WTC11 (cell line): Measurements from ENCODE around the gene TMEM185B. TPM values are rescaled to one million over a fixed set of nuclear protein-coding genes. Genes with fewer than 3 reads are reported as not detected.

Source experiments
- ATAC-seq: fragments of 200-7000 bp; cut with Tn5 transposase; 2 replicates; pipeline ENCODE4 v1.10.0; 2021; ENCODE audit warnings: mild to moderate bottlenecking, moderate library complexity
- CTCF ChIA-PET: fragments of 300-600 bp; sonication (Branson Sonifier 250); formaldehyde crosslinking; loops from one replicate; lab custom pipeline; 2021; ENCODE audit warnings: antibody characterized with exemption; lab: Charles Lee
- POLR2A ChIA-PET: fragments of 350-600 bp; sonication (Branson Sonifier 250); formaldehyde crosslinking; loops from one replicate; lab custom pipeline; 2021; ENCODE audit warnings: antibody characterized with exemption; lab: Charles Lee
- DNase-seq: peaks from one replicate; pipeline ENCODE4 v3.0.0; 2021; ENCODE audit warnings: low spot score
- H3K27ac Mint-ChIP-seq: 2 replicates; pipeline ENCODE4 v1.8.0; 2021; ENCODE audit warnings: mixed read lengths
- H3K27me3 Mint-ChIP-seq: 2 replicates; pipeline ENCODE4 v1.8.0; 2021; ENCODE audit warnings: low read depth, mild to moderate bottlenecking, moderate library complexity, mixed read lengths
- H3K36me3 Mint-ChIP-seq: 2 replicates; pipeline ENCODE4 v1.8.0; 2021; ENCODE audit warnings: mixed read lengths
- H3K4me1 Mint-ChIP-seq: 2 replicates; pipeline ENCODE4 v1.8.0; 2022; ENCODE audit warnings: mixed read lengths
- H3K4me3 Mint-ChIP-seq: 2 replicates; pipeline ENCODE4 v1.8.0; 2021; ENCODE audit warnings: mild to moderate bottlenecking, moderate library complexity, mixed read lengths
- H3K9me3 Mint-ChIP-seq: 2 replicates; pipeline ENCODE4 v1.8.0; 2021; ENCODE audit warnings: mixed read lengths
- ATF1 ChIP-seq: sonication (generic); formaldehyde crosslinking; IDR thresholded peaks from 2 replicates; pipeline ENCODE4 v1.8.1; 2023; ENCODE audit warnings: mild to moderate bottlenecking, moderate library complexity, missing genetic modification reagents
- E2F4 ChIP-seq: sonication (generic); formaldehyde crosslinking; IDR thresholded peaks from 2 replicates; pipeline ENCODE4 v1.8.1; 2022; ENCODE audit warnings: low read depth, mild to moderate bottlenecking, moderate library complexity, missing genetic modification reagents, borderline replicate concordance
- ELF4 ChIP-seq: sonication (generic); formaldehyde crosslinking; IDR thresholded peaks from 2 replicates; pipeline ENCODE4 v1.8.1; 2022; ENCODE audit warnings: low read depth, mild to moderate bottlenecking, moderate library complexity, missing genetic modification reagents
- FOXJ3 ChIP-seq: sonication (generic); formaldehyde crosslinking; IDR thresholded peaks from 2 replicates; pipeline ENCODE4 v1.9.0; 2021; ENCODE audit warnings: missing genetic modification reagents, mild to moderate bottlenecking, borderline replicate concordance
- FOXP1 ChIP-seq: sonication (generic); formaldehyde crosslinking; IDR thresholded peaks from 2 replicates; pipeline ENCODE4 v1.8.0; 2022; ENCODE audit warnings: missing genetic modification reagents, mild to moderate bottlenecking, moderate library complexity, borderline replicate concordance
- HMGA2 ChIP-seq: fragments of 250-450 bp; sonication (Bioruptor Pico); IDR thresholded peaks from 2 replicates; pipeline ENCODE4 v1.4.0; 2021; ENCODE audit warnings: mild to moderate bottlenecking, moderate library complexity
- HMGXB4 ChIP-seq: sonication (generic); formaldehyde crosslinking; IDR thresholded peaks from 2 replicates; pipeline ENCODE4 v1.8.1; 2023; ENCODE audit warnings: mild to moderate bottlenecking, moderate library complexity, missing genetic modification reagents
- IRF2 ChIP-seq: sonication (generic); formaldehyde crosslinking; IDR thresholded peaks from 2 replicates; pipeline ENCODE4 v1.8.0; 2022; ENCODE audit warnings: low read depth, missing genetic modification reagents, borderline replicate concordance
- MAX ChIP-seq: sonication (generic); formaldehyde crosslinking; IDR thresholded peaks from 2 replicates; pipeline ENCODE4 v1.8.0; 2022; ENCODE audit warnings: mild to moderate bottlenecking, missing genetic modification reagents
- TCF7 ChIP-seq: sonication (generic); formaldehyde crosslinking; IDR thresholded peaks from 2 replicates; pipeline ENCODE4 v1.8.0; 2022; ENCODE audit warnings: mild to moderate bottlenecking, low read depth, missing genetic modification reagents, moderate library complexity
- TEAD4 ChIP-seq: sonication (generic); formaldehyde crosslinking; IDR thresholded peaks from 2 replicates; pipeline ENCODE4 v1.8.0; 2022; ENCODE audit warnings: mild to moderate bottlenecking, missing genetic modification reagents
- TP53 ChIP-seq: sonication (generic); formaldehyde crosslinking; IDR thresholded peaks from 2 replicates; pipeline ENCODE4 v1.8.1; 2023; ENCODE audit warnings: mild to moderate bottlenecking, missing genetic modification reagents
- ZBTB21 ChIP-seq: sonication (generic); formaldehyde crosslinking; IDR thresholded peaks from 2 replicates; pipeline ENCODE4 v1.8.1; 2023; ENCODE audit warnings: mild to moderate bottlenecking, missing genetic modification reagents, borderline replicate concordance
- ZNF396 ChIP-seq: fragments of 250-450 bp; sonication (Bioruptor Pico); IDR thresholded peaks from 2 replicates; pipeline ENCODE4 v1.8.0; 2021; ENCODE audit warnings: mild to moderate bottlenecking, moderate library complexity, borderline replicate concordance
- ZNF532 ChIP-seq: fragments of 250-450 bp; sonication (Bioruptor Pico); IDR thresholded peaks from 2 replicates; pipeline ENCODE4 v1.9.0; 2021; ENCODE audit warnings: mild to moderate bottlenecking, borderline replicate concordance
- total RNA-seq: library from RNA; stranded (reverse); gene quantifications from 3 replicates; pipeline ENCODE4 v1.2.3, GENCODE V29; 2021
- TF ChIP-seq, protein P1 (sequence below): fragments of 250-450 bp; sonication (Bioruptor Pico); IDR thresholded peaks from 2 replicates; pipeline ENCODE4 v1.9.0; 2021; ENCODE audit warnings: mild to moderate bottlenecking
- TF ChIP-seq, protein P2 (sequence below): fragments of 250-450 bp; sonication (Bioruptor Pico); IDR thresholded peaks from 2 replicates; pipeline ENCODE4 v1.8.0; 2021; ENCODE audit warnings: mild to moderate bottlenecking
- TF ChIP-seq, protein P3 (sequence below): sonication (generic); formaldehyde crosslinking; IDR thresholded peaks from 2 replicates; pipeline ENCODE4 v1.8.0; 2022; ENCODE audit warnings: missing genetic modification reagents

TMEM185B gene
- total RNA-seq, 1 experiment from 2014 or later, result 9.9 TPM

- DNase-seq (no peak), ATAC-seq (no peak)
- Mint-ChIP-seq H3K27ac (no peak overlapping the region), H3K4me1 (peaks cover 48% of the 10 kb centered on the region), H3K36me3 (no peaks in the 10 kb centered on the region), H3K9me3 (no peaks in the 10 kb centered on the region), H3K27me3 (peaks cover 67% of the 10 kb centered on the region), H3K4me3 (no peak overlapping the region)
- CTCF ChIA-PET, result interaction anchor here (3.4 kb wide), 1 partner anchor 62 kb away, joined by 34 read pairs; no protein-coding TSS in a partner anchor
- POLR2A ChIA-PET, result no interaction called here
- no peak for TF ChIP-seq TCF7 (CRISPR knock-in tag)
- no peak for TF ChIP-seq TP53 (CRISPR knock-in tag)
- no peak for TF ChIP-seq ZNF396 (CRISPR knock-in tag)
- TF ChIP-seq ELF4 (CRISPR knock-in tag), result no peak
- TF ChIP-seq, protein P1, sequence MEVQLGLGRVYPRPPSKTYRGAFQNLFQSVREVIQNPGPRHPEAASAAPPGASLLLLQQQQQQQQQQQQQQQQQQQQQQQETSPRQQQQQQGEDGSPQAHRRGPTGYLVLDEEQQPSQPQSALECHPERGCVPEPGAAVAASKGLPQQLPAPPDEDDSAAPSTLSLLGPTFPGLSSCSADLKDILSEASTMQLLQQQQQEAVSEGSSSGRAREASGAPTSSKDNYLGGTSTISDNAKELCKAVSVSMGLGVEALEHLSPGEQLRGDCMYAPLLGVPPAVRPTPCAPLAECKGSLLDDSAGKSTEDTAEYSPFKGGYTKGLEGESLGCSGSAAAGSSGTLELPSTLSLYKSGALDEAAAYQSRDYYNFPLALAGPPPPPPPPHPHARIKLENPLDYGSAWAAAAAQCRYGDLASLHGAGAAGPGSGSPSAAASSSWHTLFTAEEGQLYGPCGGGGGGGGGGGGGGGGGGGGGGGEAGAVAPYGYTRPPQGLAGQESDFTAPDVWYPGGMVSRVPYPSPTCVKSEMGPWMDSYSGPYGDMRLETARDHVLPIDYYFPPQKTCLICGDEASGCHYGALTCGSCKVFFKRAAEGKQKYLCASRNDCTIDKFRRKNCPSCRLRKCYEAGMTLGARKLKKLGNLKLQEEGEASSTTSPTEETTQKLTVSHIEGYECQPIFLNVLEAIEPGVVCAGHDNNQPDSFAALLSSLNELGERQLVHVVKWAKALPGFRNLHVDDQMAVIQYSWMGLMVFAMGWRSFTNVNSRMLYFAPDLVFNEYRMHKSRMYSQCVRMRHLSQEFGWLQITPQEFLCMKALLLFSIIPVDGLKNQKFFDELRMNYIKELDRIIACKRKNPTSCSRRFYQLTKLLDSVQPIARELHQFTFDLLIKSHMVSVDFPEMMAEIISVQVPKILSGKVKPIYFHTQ (CRISPR knock-in tag), result no peak
Measured at GRCh38 chr2:120251078-120251477, 27.9 kb upstream of the TMEM185B start.

DNA sequence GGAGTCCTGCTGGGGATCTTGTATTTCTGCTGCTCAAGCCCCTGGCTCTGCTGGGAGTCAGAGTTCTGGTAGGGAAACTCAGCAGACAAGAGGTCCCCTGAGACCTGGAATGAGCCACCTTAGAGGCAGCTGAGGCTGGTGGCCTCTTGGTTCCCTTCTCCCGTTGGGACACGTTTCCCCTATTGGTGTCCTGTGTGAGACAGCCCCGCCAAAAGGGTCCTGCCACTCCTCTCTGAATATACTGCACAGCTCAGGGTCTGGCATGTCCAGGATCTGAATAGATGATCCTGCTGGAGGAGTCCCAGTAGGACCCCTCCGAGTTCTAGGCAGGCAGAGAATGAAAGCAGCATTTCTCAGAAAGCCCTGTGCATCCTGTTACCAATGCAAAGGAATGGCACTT, 27.4 kb upstream of the TMEM185B start:
- no peak for ATAC-seq
- H3K4me1 Mint-ChIP-seq, result peaks cover 49% of the 10 kb centered on the region
- POLR2A ChIA-PET, result no interaction called here
- no peak overlapping the region for H3K4me3 Mint-ChIP-seq
- H3K9me3 Mint-ChIP-seq, result no peaks in the 10 kb centered on the region
- H3K27me3 Mint-ChIP-seq, result peaks cover 67% of the 10 kb centered on the region
- CTCF ChIA-PET, result no interaction called here
- no peak overlapping the region for H3K27ac Mint-ChIP-seq
- no peak for DNase-seq
- no peaks in the 10 kb centered on the region for H3K36me3 Mint-ChIP-seq
- TF ChIP-seq, protein P2, sequence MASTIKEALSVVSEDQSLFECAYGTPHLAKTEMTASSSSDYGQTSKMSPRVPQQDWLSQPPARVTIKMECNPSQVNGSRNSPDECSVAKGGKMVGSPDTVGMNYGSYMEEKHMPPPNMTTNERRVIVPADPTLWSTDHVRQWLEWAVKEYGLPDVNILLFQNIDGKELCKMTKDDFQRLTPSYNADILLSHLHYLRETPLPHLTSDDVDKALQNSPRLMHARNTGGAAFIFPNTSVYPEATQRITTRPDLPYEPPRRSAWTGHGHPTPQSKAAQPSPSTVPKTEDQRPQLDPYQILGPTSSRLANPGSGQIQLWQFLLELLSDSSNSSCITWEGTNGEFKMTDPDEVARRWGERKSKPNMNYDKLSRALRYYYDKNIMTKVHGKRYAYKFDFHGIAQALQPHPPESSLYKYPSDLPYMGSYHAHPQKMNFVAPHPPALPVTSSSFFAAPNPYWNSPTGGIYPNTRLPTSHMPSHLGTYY (CRISPR knock-in tag), result no peak
- TF ChIP-seq ZNF532 (CRISPR knock-in tag), result no peak
- TF ChIP-seq ZBTB21, result no peak
- TF ChIP-seq IRF2 (CRISPR knock-in tag), result no peak
- TF ChIP-seq FOXJ3 (CRISPR knock-in tag), result no peak
- no peak for TF ChIP-seq E2F4 (CRISPR knock-in tag)
- TF ChIP-seq ELF4 (CRISPR knock-in tag), result no peak
- no peak for TF ChIP-seq TEAD4
- TF ChIP-seq FOXP1 (CRISPR knock-in tag), result no peak
- TF ChIP-seq, protein P3, sequence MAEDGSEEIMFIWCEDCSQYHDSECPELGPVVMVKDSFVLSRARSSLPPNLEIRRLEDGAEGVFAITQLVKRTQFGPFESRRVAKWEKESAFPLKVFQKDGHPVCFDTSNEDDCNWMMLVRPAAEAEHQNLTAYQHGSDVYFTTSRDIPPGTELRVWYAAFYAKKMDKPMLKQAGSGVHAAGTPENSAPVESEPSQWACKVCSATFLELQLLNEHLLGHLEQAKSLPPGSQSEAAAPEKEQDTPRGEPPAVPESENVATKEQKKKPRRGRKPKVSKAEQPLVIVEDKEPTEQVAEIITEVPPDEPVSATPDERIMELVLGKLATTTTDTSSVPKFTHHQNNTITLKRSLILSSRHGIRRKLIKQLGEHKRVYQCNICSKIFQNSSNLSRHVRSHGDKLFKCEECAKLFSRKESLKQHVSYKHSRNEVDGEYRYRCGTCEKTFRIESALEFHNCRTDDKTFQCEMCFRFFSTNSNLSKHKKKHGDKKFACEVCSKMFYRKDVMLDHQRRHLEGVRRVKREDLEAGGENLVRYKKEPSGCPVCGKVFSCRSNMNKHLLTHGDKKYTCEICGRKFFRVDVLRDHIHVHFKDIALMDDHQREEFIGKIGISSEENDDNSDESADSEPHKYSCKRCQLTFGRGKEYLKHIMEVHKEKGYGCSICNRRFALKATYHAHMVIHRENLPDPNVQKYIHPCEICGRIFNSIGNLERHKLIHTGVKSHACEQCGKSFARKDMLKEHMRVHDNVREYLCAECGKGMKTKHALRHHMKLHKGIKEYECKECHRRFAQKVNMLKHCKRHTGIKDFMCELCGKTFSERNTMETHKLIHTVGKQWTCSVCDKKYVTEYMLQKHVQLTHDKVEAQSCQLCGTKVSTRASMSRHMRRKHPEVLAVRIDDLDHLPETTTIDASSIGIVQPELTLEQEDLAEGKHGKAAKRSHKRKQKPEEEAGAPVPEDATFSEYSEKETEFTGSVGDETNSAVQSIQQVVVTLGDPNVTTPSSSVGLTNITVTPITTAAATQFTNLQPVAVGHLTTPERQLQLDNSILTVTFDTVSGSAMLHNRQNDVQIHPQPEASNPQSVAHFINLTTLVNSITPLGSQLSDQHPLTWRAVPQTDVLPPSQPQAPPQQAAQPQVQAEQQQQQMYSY, result no peak
- no peak for TF ChIP-seq HMGA2
- TF ChIP-seq ATF1 (CRISPR knock-in tag), result no peak
- TF ChIP-seq MAX (CRISPR knock-in tag), result no peak
- no peak for TF ChIP-seq HMGXB4
